BLaER1 treated with 17β-estradiol and CSF1 and Interleukin-3, amounts not matched to agents 10 nM and 100 nM (cell line): Measurements from ENCODE around the gene CLEC4A.

Experiments used
- H3K27ac ChIP-seq, 11 experiments: shearing (Covaris generic); formaldehyde crosslinking; 2 replicates each; pipeline ENCODE4 v1.8.1; 2022
- H3K27me3 ChIP-seq, 11 experiments: shearing (Covaris generic); formaldehyde crosslinking; 2 replicates each; pipeline ENCODE4 v1.8.1; 2022
- H3K36me3 ChIP-seq, 11 experiments: shearing (Covaris generic); formaldehyde crosslinking; 2 replicates each; pipeline ENCODE4 v1.8.1; 2022
- H3K4me1 ChIP-seq, 10 experiments: shearing (Covaris generic); formaldehyde crosslinking; 2 replicates each; pipeline ENCODE4 v1.8.1; 2022
- H3K4me2 ChIP-seq, 11 experiments: shearing (Covaris generic); formaldehyde crosslinking; 2 replicates each; pipeline ENCODE4 v1.8.1; 2022
- H3K4me3 ChIP-seq, 10 experiments: shearing (Covaris generic); formaldehyde crosslinking; 2 replicates each; pipeline ENCODE4 v1.8.1; 2022
- H3K9ac ChIP-seq, 11 experiments: shearing (Covaris generic); formaldehyde crosslinking; 2 replicates each; pipeline ENCODE4 v1.8.1; 2022
- H3K9me3 ChIP-seq, 11 experiments: shearing (Covaris generic); formaldehyde crosslinking; replicated peaks in 1 of 11; 2 replicates each; pipeline ENCODE4 v1.8.1; 2022
- H4K20me1 ChIP-seq, 11 experiments: shearing (Covaris generic); formaldehyde crosslinking; 2 replicates each; pipeline ENCODE4 v1.8.1; 2022
- Cebpa-rat ChIP-seq, 11 experiments: shearing (Covaris generic); IDR thresholded peaks; 2 replicates each; pipeline ENCODE4 v1.8.1; 2022

CLEC4A gene

GRCh38 chr12:8123124-8123912 lies at the start of gene CLEC4A:
TSS of gene CLEC4A (plus strand) at chr12:8123617. CDS start at chr12:8123879, 262 bp downstream.
- peak within 1 kb of the TSS in 10 of 11 experiments; percentile 7 to 82 (median 49); a peak in 14 of 22 replicates for H3K27ac ChIP-seq
- H3K9ac ChIP-seq, result peak within 1 kb of the TSS in 6 of 11 experiments; percentile 19 to 78 (median 56); a peak in 12 of 22 replicates
- H3K36me3 ChIP-seq, result peaks cover 0 to 9% (median 0%) of the 10 kb centered on the region in 11 experiments; a peak in 5 of 22 replicates

GRCh38 chr12:8075935-8076334 lies 47.5 kb upstream of the CLEC4A start:
- Histone ChIP-seq H3K27me3 (no peaks in the 10 kb centered on the region), H3K9ac (no peak overlapping the region), H3K4me3 (no peak overlapping the region), H3K36me3 (no peaks in the 10 kb centered on the region), H3K27ac (no peak overlapping the region), H4K20me1 (no peaks in the 10 kb centered on the region), H3K4me1 (peaks cover 13 to 84% (median 25%) of the 10 kb centered on the region in 10 experiments), H3K9me3 (no peaks in the 10 kb centered on the region), H3K4me2 (no peak overlapping the region)
- TF ChIP-seq Cebpa-rat (IDR thresholded peaks at IDR 0.05), result no peak; a peak in 1 of 22 replicates

More at GRCh38 chr12:8123124-8123912, at the start of gene CLEC4A:
- Histone ChIP-seq H3K4me1 (peaks cover 26 to 38% (median 31%) of the 10 kb centered on the region in 10 experiments), H4K20me1 (peaks cover 0 to 11% (median 0%) of the 10 kb centered on the region in 11 experiments; a peak in 2 of 22 replicates), H3K4me3 (peak within 1 kb of the TSS in 4 of 10 experiments; percentile 32 to 48 (median 46); a peak in 7 of 20 replicates), H3K27me3 (no peaks in the 10 kb centered on the region), H3K9me3 (no peaks in the 10 kb centered on the region), H3K4me2 (peak within 1 kb of the TSS; percentile 63 to 96 (median 78))
- TF ChIP-seq Cebpa-rat (IDR thresholded peaks at IDR 0.05), result peak in 1 of 11 experiments; percentile 29; a peak in 1 of 22 replicates

GRCh38 chr12:8076366-8076765 lies 47.1 kb upstream of the CLEC4A start:
- H3K4me2 ChIP-seq, result peak overlapping the region in 1 of 11 experiments; percentile 97; a peak in 1 of 22 replicates
- H3K4me1 ChIP-seq, result peaks cover 17 to 84% (median 29%) of the 10 kb centered on the region in 10 experiments
- TF ChIP-seq Cebpa-rat (IDR thresholded peaks at IDR 0.05), result no peak
- no peak overlapping the region for H3K27ac ChIP-seq
- no peaks in the 10 kb centered on the region for H3K36me3 ChIP-seq
- H3K27me3 ChIP-seq, result no peaks in the 10 kb centered on the region
- H4K20me1 ChIP-seq, result no peaks in the 10 kb centered on the region
- no peak overlapping the region for H3K9ac ChIP-seq
- H3K9me3 ChIP-seq, result no peaks in the 10 kb centered on the region
- H3K4me3 ChIP-seq, result no peak overlapping the region

- Histone ChIP-seq H3K27ac (peak overlapping the region in 1 of 11 experiments; percentile 7; a peak in 1 of 22 replicates), H3K9me3 (no peaks in the 10 kb centered on the region), H3K4me2 (peak overlapping the region in 4 of 11 experiments; percentile 42 to 97 (median 70); a peak in 8 of 22 replicates), H3K36me3 (no peaks in the 10 kb centered on the region), H3K4me3 (no peak overlapping the region), H4K20me1 (no peaks in the 10 kb centered on the region), H3K27me3 (no peaks in the 10 kb centered on the region), H3K4me1 (peaks cover 19 to 77% (median 30%) of the 10 kb centered on the region in 10 experiments), H3K9ac (peak overlapping the region in 2 of 11 experiments; percentile 9 to 36; a peak in 2 of 22 replicates)
- TF ChIP-seq Cebpa-rat (IDR thresholded peaks at IDR 0.05), result no peak
These were observed 46.2 kb upstream of the CLEC4A start for GRCh38 chr12:8077207-8077606.

- H3K4me2 ChIP-seq, result peak overlapping the region in 4 of 11 experiments; percentile 4 to 97 (median 70); a peak in 6 of 22 replicates
- peak overlapping the region in 3 of 11 experiments; percentile 26 to 35 (median 35); a peak in 2 of 22 replicates for H3K9ac ChIP-seq
- H3K9me3 ChIP-seq, result no peaks in the 10 kb centered on the region
- peak overlapping the region in 2 of 11 experiments; percentile 26 to 37; a peak in 2 of 22 replicates for H3K27ac ChIP-seq
- H3K36me3 ChIP-seq, result no peaks in the 10 kb centered on the region
- H3K27me3 ChIP-seq, result no peaks in the 10 kb centered on the region
- peaks cover 27 to 70% (median 36%) of the 10 kb centered on the region in 10 experiments for H3K4me1 ChIP-seq
- H3K4me3 ChIP-seq, result no peak overlapping the region
- no peak for TF ChIP-seq Cebpa-rat (IDR thresholded peaks at IDR 0.05)
- peaks cover 0 to 5% (median 0%) of the 10 kb centered on the region in 11 experiments; a peak in 6 of 22 replicates for H4K20me1 ChIP-seq
These were observed 45.0 kb upstream of the CLEC4A start for GRCh38 chr12:8078398-8078797.

GRCh38 chr12:8078916-8079315 lies 44.5 kb upstream of the CLEC4A start:
- H3K36me3 ChIP-seq, result 0 out of 22 replicates have a peak, but pooled peaks cover 0 to 5% (median 0%) of the 10 kb centered on the region in 11 experiments
- H3K4me3 ChIP-seq, result no peak overlapping the region
- no peaks in the 10 kb centered on the region for H3K9me3 ChIP-seq
- H4K20me1 ChIP-seq, result peaks cover 0 to 10% (median 4%) of the 10 kb centered on the region in 11 experiments; a peak in 8 of 22 replicates
- H3K4me2 ChIP-seq, result peak overlapping the region in 5 of 11 experiments; percentile 4 to 97 (median 48); a peak in 8 of 22 replicates
- no peak for TF ChIP-seq Cebpa-rat (IDR thresholded peaks at IDR 0.05)
- peaks cover 32 to 70% (median 41%) of the 10 kb centered on the region in 10 experiments for H3K4me1 ChIP-seq
- no peaks in the 10 kb centered on the region for H3K27me3 ChIP-seq
- peak overlapping the region in 3 of 11 experiments; percentile 26 to 35 (median 35); a peak in 3 of 22 replicates for H3K9ac ChIP-seq
- peak overlapping the region in 2 of 11 experiments; percentile 26 to 37; a peak in 3 of 22 replicates for H3K27ac ChIP-seq

GRCh38 chr12:8080120-8080519 lies 43.3 kb upstream of the CLEC4A start:
- no peak for TF ChIP-seq Cebpa-rat (IDR thresholded peaks at IDR 0.05)
- Histone ChIP-seq H3K36me3 (peaks cover 0 to 9% (median 0%) of the 10 kb centered on the region in 11 experiments; a peak in 1 of 22 replicates), H3K4me3 (peak overlapping the region in 1 of 10 experiments; percentile 86; a peak in 1 of 20 replicates), H3K4me1 (peaks cover 37 to 74% (median 51%) of the 10 kb centered on the region in 10 experiments), H3K9me3 (no peaks in the 10 kb centered on the region), H3K4me2 (peak overlapping the region in 9 of 11 experiments; percentile 16 to 97 (median 88); a peak in 16 of 22 replicates), H4K20me1 (peaks cover 0 to 19% (median 14%) of the 10 kb centered on the region in 11 experiments; a peak in 8 of 22 replicates), H3K27me3 (no peaks in the 10 kb centered on the region), H3K27ac (peak overlapping the region in 4 of 11 experiments; percentile 45 to 88 (median 82); a peak in 7 of 22 replicates), H3K9ac (peak overlapping the region in 3 of 11 experiments; percentile 26 to 89 (median 36); a peak in 4 of 22 replicates)

- H3K27ac ChIP-seq, result peak overlapping the region; percentile 77 to 90 (median 84)
These were observed 42.0 kb upstream of the CLEC4A start for GRCh38 chr12:8081251-8081920.

More at GRCh38 chr12:8081251-8081920, 42.0 kb upstream of the CLEC4A start:
- Histone ChIP-seq H3K9ac (peak overlapping the region; percentile 76 to 91 (median 86)), H3K27me3 (no peaks in the 10 kb centered on the region), H3K9me3 (no peaks in the 10 kb centered on the region), H3K36me3 (peaks cover 3 to 22% (median 9%) of the 10 kb centered on the region in 11 experiments; a peak in 14 of 22 replicates), H3K4me2 (peak overlapping the region; percentile 84 to 97 (median 92)), H3K4me1 (peaks cover 37 to 84% (median 54%) of the 10 kb centered on the region in 10 experiments), H4K20me1 (peaks cover 1 to 31% (median 18%) of the 10 kb centered on the region in 11 experiments; a peak in 12 of 22 replicates), H3K4me3 (peak overlapping the region; percentile 78 to 98 (median 88))
- no peak for TF ChIP-seq Cebpa-rat (IDR thresholded peaks at IDR 0.05)
